Adrenal gland (tissue), 12 donors: ENCODE data around the gene LCE5A. TPM values are rescaled to one million over a fixed set of nuclear protein-coding genes. Genes with fewer than 3 reads are reported as not detected.
"Not testable (repeated sequence)": the region's sequence is repeated elsewhere in the genome, so short reads cannot be mapped to it uniquely, and the experiment has no call there.

Experiments used
- DNase-seq, 7 donors: peaks; one replicate each; pipeline ENCODE4 v3.0.0-alpha.2; 2019 to 2020
- H3K27ac ChIP-seq, 5 donors: fragments of 200-600 bp; sonication (generic) in 4 of 5; 1 replicate in 3 of 5; 2 replicates in 2 of 5; pipeline versions ENCODE4 v1.5.1 to v1.8.0; 2016 to 2020; ENCODE audit warnings: mild to moderate bottlenecking in 1 of 5
- H3K27me3 ChIP-seq: fragments of 200-600 bp; 2 replicates; pipeline ENCODE4 v1.8.0; 2021
- H3K36me3 ChIP-seq, 2 donors: fragments of 200-600 bp; replicated peaks in 1 of 2; 1 replicate in 1 of 2; 2 replicates in 1 of 2; pipeline versions ENCODE4 v1.5.1 to v1.8.0; 2018 to 2022
- H3K4me1 ChIP-seq, 2 donors: fragments of 200-600 bp; replicated peaks in 1 of 2; 1 replicate in 1 of 2; 2 replicates in 1 of 2; pipeline versions ENCODE4 v1.5.1 to v1.8.0; 2018 to 2021
- H3K4me3 ChIP-seq, 4 donors: fragments of 200-600 bp; sonication (generic) in 3 of 4; one replicate each; pipeline ENCODE4 v1.5.1; 2016 to 2018
- H3K9me3 ChIP-seq, 3 donors: fragments of 200-600 bp; sonication (generic) in 1 of 3; replicated peaks in 1 of 3; 1 replicate in 2 of 3; 2 replicates in 1 of 3; pipeline versions ENCODE4 v1.5.1 to v1.8.0; 2016 to 2021
- CTCF ChIP-seq, 6 experiments: fragments of 450-650 bp in 4 of 6; fragments of 200-600 bp in 2 of 6; sonication (generic) in 1 of 6; IDR thresholded peaks; 1 replicate in 5 of 6; 2 replicates in 1 of 6; pipeline versions ENCODE4 v1.5.1 to v1.8.0; 2016 to 2021; ENCODE audit warnings: antibody characterized with exemption in 6 of 6, mild to moderate bottlenecking in 2 of 6, moderate library complexity in 1 of 6
- POLR2A ChIP-seq, 2 donors: fragments of 450-650 bp; IDR thresholded peaks; one replicate each; pipeline ENCODE4 v1.6.1; 2017; ENCODE audit warnings: antibody characterized with exemption in 2 of 2, mild to moderate bottlenecking in 2 of 2, moderate library complexity in 1 of 2
- WGBS, 4 donors: extraction: QIAGEN DNeasy Blood & Tissue Kit in 2 of 4; methylation state at CpG; one replicate each; pipeline versions ENCODE4 v1.1.5 to v1.1.7; 2013 to 2017; 5-methylcytosine and 5-hydroxymethylcytosine counted together
- intact Hi-C, 2 donors: fragments of 100-400 bp; cut with DNase I; formaldehyde crosslinking; loops; one replicate each; pipeline versions ENCODE4 v1.14.1 to v1.15.0; 2022 to 2023
- polyA plus RNA-seq, 3 donors: library from polyadenylated mRNA; stranded (reverse); fragments of 200-250 nt in 2 of 3; fragments of 350-450 nt in 1 of 3; fragmentation: Illumina TruSeq in 1 of 3; extraction: RNeasy Lipid Tissue Mini Kit (QIAGEN cat#74804) in 1 of 3; gene quantifications; one replicate each; pipeline ENCODE4 v1.2.3, GENCODE V29; 2013 to 2014
- total RNA-seq, 9 donors: library from RNA; depleted of rRNA in 4 of 9; stranded (reverse); fragments of >200 nt in 4 of 9; fragments of 120-200 nt in 1 of 9; fragmentation: NEBNext Ultra II Directional in 1 of 9; extraction: Animal tissue kit (Norgen Biotek cat#: 25700) in 1 of 9; gene quantifications; one replicate each; pipeline versions ENCODE4 v1.1.0 to v1.2.4, GENCODE V29; 2013 to 2023
- donor health status: healthy with polysubstance abuse.
- donor health status: Bipolar disorder and iron deficiency.
- donor health status: DM: yes; HTN: yes; CAD: no.
- donor health status: DM: no; HTN: no; CAD: no.
- donor health status: DM: no; HTN: no; CAD: no.
- donor health status: DM: yes; HTN: yes; CAD: no.

Gene LCE5A
- total and polyA plus RNA-seq, 12 donors = not detected

DNA sequence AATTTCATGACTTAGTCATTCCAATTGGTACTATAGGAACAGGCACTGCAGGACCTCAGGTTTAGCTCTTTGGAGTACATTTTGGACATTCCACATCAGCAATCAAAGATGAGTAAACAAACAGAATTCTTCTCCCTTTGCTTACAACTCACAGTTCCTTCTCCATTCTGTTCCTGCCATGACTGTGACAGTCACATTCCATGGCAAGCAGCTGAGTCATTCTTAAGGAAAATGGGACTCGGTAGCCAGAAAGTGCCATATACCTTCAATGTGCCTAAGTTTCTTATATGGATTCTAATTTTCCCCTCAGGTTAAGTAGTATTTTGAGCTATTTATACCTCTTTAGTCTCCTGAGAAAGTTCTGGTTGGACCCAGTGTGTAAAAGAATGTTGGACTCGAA is 29.3 kb downstream of the LCE5A start:
- Histone ChIP-seq H3K27me3 (peaks cover 3% of the 10 kb centered on the region), H3K36me3 (no peaks in the 10 kb centered on the region), H3K4me3 (no peak overlapping the region), H3K27ac (no peak overlapping the region), H3K4me1 (no peaks in the 10 kb centered on the region), H3K9me3 (no peaks in the 10 kb centered on the region)
- 52 to 72% (median 64%) methylated on average over 2 of the region's 2 CpGs for whole genome bisulfite sequencing, 4 donors
- DNase-seq = no peak
- intact Hi-C loops = no loop called here
- no peak for TF ChIP-seq CTCF (IDR thresholded peaks at IDR 0.05)
- TF ChIP-seq POLR2A (IDR thresholded peaks at IDR 0.05) = no peak

DNA sequence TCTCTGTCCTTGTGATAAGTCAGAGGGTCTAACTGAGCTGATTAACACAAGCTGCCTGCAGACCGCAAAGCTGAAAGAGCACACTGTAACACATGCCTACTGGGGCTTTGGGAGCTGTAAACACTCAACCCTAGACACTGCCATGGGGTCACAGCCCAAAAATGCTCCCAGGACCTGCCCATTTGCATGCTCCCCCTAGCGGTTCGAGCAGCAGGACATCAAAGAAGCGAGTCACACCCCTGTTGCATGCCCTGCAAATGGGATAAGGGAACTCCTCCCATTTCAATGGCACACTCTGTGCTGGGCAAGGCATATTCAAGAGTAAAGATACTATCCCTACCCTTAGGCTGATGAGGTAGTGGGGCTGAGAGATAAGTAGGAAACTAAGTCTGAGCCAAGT is 33.2 kb downstream of the LCE5A start:
- TF ChIP-seq CTCF (IDR thresholded peaks at IDR 0.05) (no peak), POLR2A (IDR thresholded peaks at IDR 0.05) (no peak)
- 33 to 67% (median 39%) methylated on average over 2 to 4 of the region's 4 CpGs for WGBS, 4 donors
- H3K4me1 ChIP-seq = no peaks in the 10 kb centered on the region

GRCh38 chr1:152546704-152547103 is 36.1 kb downstream of the LCE5A start:
- no peak for TF ChIP-seq POLR2A (IDR thresholded peaks at IDR 0.05)
- TF ChIP-seq CTCF (IDR thresholded peaks at IDR 0.05) = no peak
- intact Hi-C loops = no loop called here

More for the DNA sequence above, 33.2 kb downstream of the LCE5A start:
- Histone ChIP-seq H3K27ac (no peak overlapping the region), H3K27me3 (no peaks in the 10 kb centered on the region), H3K4me3 (no peak overlapping the region), H3K36me3 (no peaks in the 10 kb centered on the region), H3K9me3 (no peaks in the 10 kb centered on the region)
- intact Hi-C loops = no loop called here
- DNase-seq = no peak

DNA sequence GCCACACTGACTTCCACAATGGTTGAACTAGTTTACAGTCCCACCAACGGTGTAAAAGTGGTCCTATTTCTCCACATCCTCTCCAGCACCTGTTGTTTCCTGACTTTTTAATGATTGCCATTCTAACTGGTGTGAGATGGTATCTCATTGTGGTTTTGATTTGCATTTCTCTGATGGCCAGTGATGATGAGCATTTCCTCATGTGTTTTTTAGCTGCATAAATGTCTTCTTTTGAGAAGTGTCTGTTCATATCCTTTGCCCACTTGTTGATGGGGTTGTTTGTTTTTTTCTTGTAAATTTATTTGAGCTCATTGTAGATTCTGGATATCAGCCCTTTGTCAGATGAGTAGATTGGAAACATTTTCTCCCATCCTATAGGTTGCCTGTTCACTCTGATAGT is 37.8 kb downstream of the LCE5A start:
- H3K4me3 ChIP-seq, H3K27me3 ChIP-seq, DNase-seq, intact Hi-C loops, H3K4me1 ChIP-seq, H3K9me3 ChIP-seq, H3K36me3 ChIP-seq, H3K27ac ChIP-seq: not testable (repeated sequence)
- 100% methylated on average over 1 of the region's 1 CpG; no CpG with 5 or more reads in 3 of the 4 donors for WGBS, 4 donors

More at GRCh38 chr1:152546704-152547103, 36.1 kb downstream of the LCE5A start:
- H3K4me3 ChIP-seq = no peak overlapping the region
- no peak overlapping the region for H3K27ac ChIP-seq
- H3K36me3 ChIP-seq = no peaks in the 10 kb centered on the region
- H3K27me3 ChIP-seq = no peaks in the 10 kb centered on the region
- H3K4me1 ChIP-seq = no peaks in the 10 kb centered on the region
- no peak for DNase-seq
- WGBS, 4 donors = 42 to 60% (median 52%) methylated on average over 1 of the region's 1 CpG
- H3K9me3 ChIP-seq = no peaks in the 10 kb centered on the region

Other genes starting within 250 kb of the LCE5A start
- not detected for gene FLG, start 185.6 kb upstream of the LCE5A start, total RNA-seq
- not detected for gene FLG, start 185.6 kb upstream of the LCE5A start, polyA plus RNA-seq
- not detected for gene FLG2, start 150.8 kb upstream of the LCE5A start, total RNA-seq
- gene FLG2, start 150.8 kb upstream of the LCE5A start, polyA plus RNA-seq = not detected
- gene CRNN, start 96.5 kb upstream of the LCE5A start, total RNA-seq = not detected
- gene CRNN, start 96.5 kb upstream of the LCE5A start, polyA plus RNA-seq = 1 to 10 TPM in 2 of 3 donors, not detected in 1; 1.0 to 2.1 TPM
- not detected for gene CRCT1, start 3.7 kb downstream of the LCE5A start, total RNA-seq
- not detected for gene CRCT1, start 3.7 kb downstream of the LCE5A start, polyA plus RNA-seq
- not detected for gene LCE3E, start 56.0 kb downstream of the LCE5A start, total RNA-seq
- not detected for gene LCE3E, start 56.0 kb downstream of the LCE5A start, polyA plus RNA-seq
- not detected for gene LCE3D, start 69.7 kb downstream of the LCE5A start, total RNA-seq
- not detected for gene LCE3D, start 69.7 kb downstream of the LCE5A start, polyA plus RNA-seq
- not detected for gene LCE3C, start 89.4 kb downstream of the LCE5A start, total RNA-seq
- gene LCE3C, start 89.4 kb downstream of the LCE5A start, polyA plus RNA-seq = not detected
- gene LCE3B, start 103.0 kb downstream of the LCE5A start, total RNA-seq = not detected
- gene LCE3B, start 103.0 kb downstream of the LCE5A start, polyA plus RNA-seq = not detected
- not detected for gene LCE3A, start 112.3 kb downstream of the LCE5A start, total RNA-seq
- not detected for gene LCE3A, start 112.3 kb downstream of the LCE5A start, polyA plus RNA-seq
- gene LCE2D, start 152.6 kb downstream of the LCE5A start, total RNA-seq = not detected
- gene LCE2D, start 152.6 kb downstream of the LCE5A start, polyA plus RNA-seq = not detected
- not detected for gene LCE2C, start 164.5 kb downstream of the LCE5A start, total RNA-seq
- gene LCE2C, start 164.5 kb downstream of the LCE5A start, polyA plus RNA-seq = not detected
- gene LCE2B, start 175.3 kb downstream of the LCE5A start, total RNA-seq = not detected
- gene LCE2B, start 175.3 kb downstream of the LCE5A start, polyA plus RNA-seq = not detected
- gene LCE2A, start 187.5 kb downstream of the LCE5A start, total RNA-seq = not detected
- gene LCE2A, start 187.5 kb downstream of the LCE5A start, polyA plus RNA-seq = not detected
- not detected for gene LCE4A, start 197.4 kb downstream of the LCE5A start, total RNA-seq
- gene LCE4A, start 197.4 kb downstream of the LCE5A start, polyA plus RNA-seq = not detected
- gene KPRP, start 247.2 kb downstream of the LCE5A start, total RNA-seq = not detected
- not detected for gene KPRP, start 247.2 kb downstream of the LCE5A start, polyA plus RNA-seq